Thymus (tissue), 11 donors: ENCODE measurements around the gene ZNF780A. TPM values are rescaled to one million over a fixed set of nuclear protein-coding genes. Genes with fewer than 3 reads are reported as not detected.
A peak's percentile ranks its signal among the peaks of the same experiment; 100 is the strongest.

ENCODE experiments used
- DNase-seq, 9 donors: peaks; one replicate each; pipeline ENCODE4 v3.0.0-alpha.2; 2013; ENCODE audit warnings: low spot score in 9 of 9, low read depth in 6 of 9, missing footprints in 1 of 9
- H3K27ac ChIP-seq, 2 donors: one replicate each; pipeline ENCODE4 v1.5.1; 2013; ENCODE audit warnings: control low read depth in 1 of 2, low read depth in 1 of 2, low read length in 1 of 2, mild to moderate bottlenecking in 1 of 2, moderate library complexity in 1 of 2
- H3K27me3 ChIP-seq, 2 donors: one replicate each; pipeline ENCODE4 v1.5.1; 2013; ENCODE audit warnings: low read length in 1 of 2; ENCODE audit not compliant: control insufficient read depth in 2 of 2, insufficient read depth in 1 of 2
- H3K36me3 ChIP-seq, 2 donors: one replicate each; pipeline ENCODE4 v1.5.1; 2013; ENCODE audit warnings: low read length in 1 of 2, mild to moderate bottlenecking in 1 of 2, moderate library complexity in 1 of 2; ENCODE audit not compliant: control insufficient read depth in 2 of 2, insufficient read depth in 2 of 2
- H3K4me1 ChIP-seq, 2 donors: one replicate each; pipeline ENCODE4 v1.5.1; 2013; ENCODE audit warnings: low read length in 2 of 2; ENCODE audit not compliant: control insufficient read depth in 2 of 2, insufficient read depth in 2 of 2
- H3K4me3 ChIP-seq, 2 donors: one replicate each; pipeline ENCODE4 v1.5.1; 2013; ENCODE audit warnings: low read length in 2 of 2, control low read depth in 1 of 2, mild to moderate bottlenecking in 1 of 2
- H3K9me3 ChIP-seq, 2 donors: one replicate each; pipeline ENCODE4 v1.5.1; 2013; ENCODE audit warnings: low read length in 1 of 2, mild to moderate bottlenecking in 1 of 2; ENCODE audit not compliant: control insufficient read depth in 2 of 2, insufficient read depth in 1 of 2
- WGBS: extraction: QIAGEN DNeasy Blood & Tissue Kit; methylation state at CpG from one replicate; pipeline ENCODE4 v1.1.7; 2013; 5-methylcytosine and 5-hydroxymethylcytosine counted together
- polyA plus RNA-seq: library from polyadenylated mRNA; stranded (reverse); fragments of 200-250 nt; gene quantifications from one replicate; pipeline ENCODE4 v1.2.3, GENCODE V29; 2013
- total RNA-seq: library from RNA; stranded (reverse); fragments of 120-200 nt; gene quantifications from one replicate; pipeline ENCODE4 v1.2.4, GENCODE V29; 2013
- donor health status: healthy.

ZNF780A gene
- total and polyA plus RNA-seq, 2 donors, result 13.2 to 30.0 TPM

- DNase-seq, result peak in 2 of 9 donors; percentile 2 to 8
- H3K4me1 ChIP-seq, result peaks cover 5 to 9% of the 10 kb centered on the region in 2 donors
- H3K9me3 ChIP-seq, result no peaks in the 10 kb centered on the region
- H3K27ac ChIP-seq, result peak overlapping the region; percentile 96 to 97
- no peaks in the 10 kb centered on the region for H3K36me3 ChIP-seq
- peaks cover 0 to 7% of the 10 kb centered on the region in 2 donors for H3K27me3 ChIP-seq
- WGBS, result 48% methylated on average over 10 of the region's 10 CpGs
- peak overlapping the region; percentile 87 to 96 for H3K4me3 ChIP-seq
Measured at GRCh38 chr19:40091205-40092129, 724 bp upstream of the ZNF780A start.

GRCh38 chr19:40089462-40089861 is 1.3 kb downstream of the ZNF780A start:
- 92% methylated on average over 4 of the region's 4 CpGs for WGBS
- H3K27me3 ChIP-seq, result no peaks in the 10 kb centered on the region
- DNase-seq, result no peak
- H3K4me3 ChIP-seq, result peak overlapping the region; percentile 87 to 96
- no peak overlapping the region for H3K27ac ChIP-seq
- H3K36me3 ChIP-seq, result peaks cover 0 to 6% of the 10 kb centered on the region in 2 donors
- H3K4me1 ChIP-seq, result peaks cover 5 to 9% of the 10 kb centered on the region in 2 donors
- H3K9me3 ChIP-seq, result no peaks in the 10 kb centered on the region

- H3K27ac ChIP-seq, result no peak overlapping the region
- no peak for DNase-seq
- peaks cover 5 to 9% of the 10 kb centered on the region in 2 donors for H3K4me1 ChIP-seq
- WGBS, result 89% methylated on average over 5 of the region's 5 CpGs
- no peaks in the 10 kb centered on the region for H3K9me3 ChIP-seq
- H3K36me3 ChIP-seq, result peaks cover 7 to 13% of the 10 kb centered on the region in 2 donors
- H3K27me3 ChIP-seq, result no peaks in the 10 kb centered on the region
- no peak overlapping the region for H3K4me3 ChIP-seq
Measured at GRCh38 chr19:40088299-40089047, 2.3 kb downstream of the ZNF780A start.

- no peak overlapping the region for H3K27ac ChIP-seq
Measured at GRCh38 chr19:40084948-40085347, 5.8 kb downstream of the ZNF780A start.

GRCh38 chr19:40081411-40081810 is 9.3 kb downstream of the ZNF780A start:
- Histone ChIP-seq H3K9me3 (peaks cover 2 to 10% of the 10 kb centered on the region in 2 donors), H3K4me3 (no peak overlapping the region), H3K36me3 (peaks cover 41 to 48% of the 10 kb centered on the region in 2 donors), H3K27ac (no peak overlapping the region), H3K4me1 (no peaks in the 10 kb centered on the region), H3K27me3 (no peaks in the 10 kb centered on the region)
- DNase-seq, result no peak
- 100% methylated on average over 1 of the region's 1 CpG for WGBS

More at GRCh38 chr19:40084948-40085347, 5.8 kb downstream of the ZNF780A start:
- DNase-seq, result no peak
- Histone ChIP-seq H3K27me3 (no peaks in the 10 kb centered on the region), H3K36me3 (peaks cover 30% of the 10 kb centered on the region in 2 donors), H3K4me3 (no peak overlapping the region), H3K9me3 (no peaks in the 10 kb centered on the region), H3K4me1 (peaks cover 5 to 6% of the 10 kb centered on the region in 2 donors)
- 98% methylated on average over 4 of the region's 4 CpGs for WGBS

GRCh38 chr19:40080289-40080688 is 10.5 kb downstream of the ZNF780A start:
- no peak for DNase-seq
- no peaks in the 10 kb centered on the region for H3K4me1 ChIP-seq
- H3K9me3 ChIP-seq, result peaks cover 2 to 10% of the 10 kb centered on the region in 2 donors
- H3K27me3 ChIP-seq, result no peaks in the 10 kb centered on the region
- H3K27ac ChIP-seq, result no peak overlapping the region
- no peak overlapping the region for H3K4me3 ChIP-seq
- H3K36me3 ChIP-seq, result peaks cover 46 to 59% of the 10 kb centered on the region in 2 donors
- WGBS, result 100% methylated on average over 1 of the region's 1 CpG

GRCh38 chr19:40078377-40078776 is 12.4 kb downstream of the ZNF780A start:
- Histone ChIP-seq H3K9me3 (peaks cover 3 to 16% of the 10 kb centered on the region in 2 donors), H3K4me1 (no peaks in the 10 kb centered on the region), H3K27ac (no peak overlapping the region), H3K4me3 (no peak overlapping the region), H3K36me3 (peaks cover 41 to 70% of the 10 kb centered on the region in 2 donors), H3K27me3 (no peaks in the 10 kb centered on the region)
- 98% methylated on average over 1 of the region's 1 CpG for WGBS
- no peak for DNase-seq

- WGBS, result 95% methylated on average over 1 of the region's 1 CpG
- Histone ChIP-seq H3K27ac (no peak overlapping the region), H3K9me3 (peaks cover 0 to 10% of the 10 kb centered on the region in 2 donors), H3K4me3 (no peak overlapping the region), H3K36me3 (peaks cover 7 to 19% of the 10 kb centered on the region in 2 donors), H3K4me1 (no peaks in the 10 kb centered on the region), H3K27me3 (no peaks in the 10 kb centered on the region)
- DNase-seq, result no peak
Measured at GRCh38 chr19:40070058-40070457, 20.7 kb downstream of the ZNF780A start.

- no peak overlapping the region for H3K27ac ChIP-seq
- H3K36me3 ChIP-seq, result no peaks in the 10 kb centered on the region
- peaks cover 0 to 4% of the 10 kb centered on the region in 2 donors for H3K9me3 ChIP-seq
- H3K27me3 ChIP-seq, result no peaks in the 10 kb centered on the region
- WGBS, result 99% methylated on average over 1 of the region's 1 CpG
- DNase-seq, result no peak
- no peak overlapping the region for H3K4me3 ChIP-seq
- peaks cover 9 to 10% of the 10 kb centered on the region in 2 donors for H3K4me1 ChIP-seq
Measured at GRCh38 chr19:40059624-40060023, 31.1 kb downstream of the ZNF780A start.
